Nephron progenitor cell (in vitro differentiated cells): ENCODE results near the gene CLPTM1L.
"Not testable (repeated sequence)": the region's sequence is repeated elsewhere in the genome, so short reads cannot be mapped to it uniquely, and the experiment has no call there.

ENCODE experiments used
- DNase-seq: peaks from one replicate; pipeline ENCODE4 v3.0.0; 2021
- H3K27ac Mint-ChIP-seq: 2 replicates; pipeline ENCODE4 v1.8.0; 2021; ENCODE audit warnings: mild to moderate bottlenecking, moderate library complexity, mixed read lengths
- H3K27me3 Mint-ChIP-seq: 2 replicates; pipeline ENCODE4 v1.8.0; 2021; ENCODE audit warnings: mild to moderate bottlenecking, low read depth, mixed read lengths; ENCODE audit not compliant: poor library complexity
- H3K36me3 Mint-ChIP-seq: 2 replicates; pipeline ENCODE4 v1.8.0; 2021; ENCODE audit warnings: low read depth, mixed read lengths
- H3K4me1 Mint-ChIP-seq: 2 replicates; pipeline ENCODE4 v1.8.0; 2021; ENCODE audit warnings: mixed read lengths
- H3K4me3 Mint-ChIP-seq: 2 replicates; pipeline ENCODE4 v1.8.0; 2021; ENCODE audit warnings: mild to moderate bottlenecking, moderate library complexity, mixed read lengths
- H3K9me3 Mint-ChIP-seq: 2 replicates; pipeline ENCODE4 v1.8.0; 2021; ENCODE audit warnings: mild to moderate bottlenecking, moderate library complexity, mixed read lengths
- CTCF ChIP-seq: fragments of 200-600 bp; sonication (generic); IDR thresholded peaks from 2 replicates; pipeline ENCODE4 v1.5.0; 2021; ENCODE audit warnings: antibody characterized with exemption

Gene CLPTM1L

GRCh38 chr5:1278216-1278615 lies 66.7 kb downstream of the CLPTM1L start:
- H3K36me3 Mint-ChIP-seq, result peaks cover 9% of the 10 kb centered on the region
- TF ChIP-seq CTCF, result no peak
- no peaks in the 10 kb centered on the region for H3K4me1 Mint-ChIP-seq
- peaks cover 5% of the 10 kb centered on the region for H3K27me3 Mint-ChIP-seq
- no peak for DNase-seq
- no peak overlapping the region for H3K27ac Mint-ChIP-seq
- H3K4me3 Mint-ChIP-seq, result no peak overlapping the region
- no peaks in the 10 kb centered on the region for H3K9me3 Mint-ChIP-seq

GRCh38 chr5:1277781-1278180 lies 67.1 kb downstream of the CLPTM1L start:
- Mint-ChIP-seq H3K36me3 (peaks cover 9% of the 10 kb centered on the region), H3K27me3 (peaks cover 5% of the 10 kb centered on the region), H3K27ac (no peak overlapping the region), H3K9me3 (no peaks in the 10 kb centered on the region), H3K4me1 (no peaks in the 10 kb centered on the region), H3K4me3 (no peak overlapping the region)
- no peak for DNase-seq
- no peak for TF ChIP-seq CTCF

- peaks cover 9% of the 10 kb centered on the region for H3K36me3 Mint-ChIP-seq
- no peaks in the 10 kb centered on the region for H3K4me1 Mint-ChIP-seq
- H3K9me3 Mint-ChIP-seq, result no peaks in the 10 kb centered on the region
- H3K27me3 Mint-ChIP-seq, result peaks cover 5% of the 10 kb centered on the region
- H3K27ac Mint-ChIP-seq, result no peak overlapping the region
- TF ChIP-seq CTCF, result no peak
- DNase-seq, result no peak
- no peak overlapping the region for H3K4me3 Mint-ChIP-seq
Observed at GRCh38 chr5:1277331-1277730, 67.6 kb downstream of the CLPTM1L start.

GRCh38 chr5:1276930-1277329 lies 68.0 kb downstream of the CLPTM1L start:
- no peak overlapping the region for H3K4me3 Mint-ChIP-seq
- H3K27me3 Mint-ChIP-seq, result peaks cover 5% of the 10 kb centered on the region
- no peak for TF ChIP-seq CTCF
- H3K27ac Mint-ChIP-seq, result no peak overlapping the region
- H3K9me3 Mint-ChIP-seq, result no peaks in the 10 kb centered on the region
- H3K4me1 Mint-ChIP-seq, result no peaks in the 10 kb centered on the region
- peaks cover 9% of the 10 kb centered on the region for H3K36me3 Mint-ChIP-seq
- no peak for DNase-seq

- H3K4me3 Mint-ChIP-seq, DNase-seq, H3K27ac Mint-ChIP-seq, H3K27me3 Mint-ChIP-seq, H3K9me3 Mint-ChIP-seq, H3K36me3 Mint-ChIP-seq, H3K4me1 Mint-ChIP-seq: not testable (repeated sequence)
Observed at GRCh38 chr5:1275397-1276391, 69.2 kb downstream of the CLPTM1L start.

- no peak for DNase-seq
- no peak overlapping the region for H3K4me3 Mint-ChIP-seq
- TF ChIP-seq CTCF, result no peak
- peaks cover 13% of the 10 kb centered on the region for H3K36me3 Mint-ChIP-seq
- H3K27me3 Mint-ChIP-seq, result peaks cover 7% of the 10 kb centered on the region
- H3K27ac Mint-ChIP-seq, result no peak overlapping the region
- no peaks in the 10 kb centered on the region for H3K9me3 Mint-ChIP-seq
- H3K4me1 Mint-ChIP-seq, result no peaks in the 10 kb centered on the region
Observed at GRCh38 chr5:1274471-1274870, 70.4 kb downstream of the CLPTM1L start.
